ENCODE measurements around the gene POLDIP2. TPM values are rescaled to one million over a fixed set of nuclear protein-coding genes. Genes with fewer than 3 reads are reported as not detected.

POLDIP2 gene
- total RNA-seq, 1 experiment from 2014 or later = 82.8 TPM

- Histone ChIP-seq H4K91ac (ENCODE audit: insufficient read length, low read depth, low read length) (no peak overlapping the region), H2AK5ac (ENCODE audit: insufficient read length, low read length) (no peak overlapping the region), H3K4me1 (ENCODE audit: insufficient read depth, low read length) (no peaks in the 10 kb centered on the region), H3K14ac (ENCODE audit: insufficient read depth, low read length) (no peak overlapping the region), H4K8ac (replicated peaks; ENCODE audit: insufficient read length, low read depth, low read length) (no peak overlapping the region), H3K79me2 (ENCODE audit: insufficient read depth, low read length) (no peaks in the 10 kb centered on the region), H3K23ac (ENCODE audit: insufficient read length, low read depth, low read length) (no peak overlapping the region), H3K9me3 (ENCODE audit: control insufficient read depth, low read depth, low read length) (no peaks in the 10 kb centered on the region), H3K4me2 (ENCODE audit: insufficient read depth, insufficient read length, low read length) (no peak overlapping the region), H4K20me1 (ENCODE audit: control insufficient read depth, insufficient read depth, insufficient read length) (no peaks in the 10 kb centered on the region), H2BK120ac (ENCODE audit: low read depth, low read length, poor library complexity, severe bottlenecking) (no peak overlapping the region), H3K27ac (ENCODE audit: insufficient read length, low read depth, low read length) (no peak overlapping the region), H3K9ac (ENCODE audit: extremely low read depth, insufficient read length, low read length) (no peak overlapping the region), H3T11ph (ENCODE audit: low read length) (no peak overlapping the region), H4K5ac (ENCODE audit: insufficient read length, low read depth, low read length) (no peak overlapping the region), H2AFZ (ENCODE audit: low read length) (no peak overlapping the region), H3K56ac (ENCODE audit: insufficient read length, low read depth, low read length) (no peak overlapping the region), H3K4ac (ENCODE audit: low read depth, low read length) (no peak overlapping the region), H2BK12ac (ENCODE audit: insufficient read length, low read depth, low read length) (no peak overlapping the region), H3K23me2 (ENCODE audit: insufficient read length, low read depth, low read length, poor library complexity, severe bottlenecking) (peaks cover under 1% of the 10 kb centered on the region), H2BK15ac (ENCODE audit: low read depth, low read length) (no peak overlapping the region), H3K27me3 (ENCODE audit: insufficient read depth, low read length) (peaks cover 3% of the 10 kb centered on the region; the same call in 1 of the 2 replicates), H3K79me1 (ENCODE audit: insufficient read depth, low read depth, low read length, poor library complexity, severe bottlenecking) (no peaks in the 10 kb centered on the region), H2BK5ac (ENCODE audit: insufficient read length, low read length) (no peak overlapping the region), H3K18ac (ENCODE audit: insufficient read length, low read depth, low read length) (no peak overlapping the region), H2BK20ac (ENCODE audit: low read depth, low read length, poor library complexity, severe bottlenecking) (no peak overlapping the region)
- DNase-seq = no peak
- Mint-ChIP-seq H3K36me3 (ENCODE audit: insufficient read depth in 1 of 3, low read depth in 3 of 3) (peaks cover 0 to 3% (median 0%) of the 10 kb centered on the region in 3 experiments; a peak in 2 of 7 replicates), H3K4me3 (no peak overlapping the region), H3K27me3 (ENCODE audit: low read depth) (peaks cover 34% of the 10 kb centered on the region), H3K27ac (no peak overlapping the region), H3K4me1 (peaks cover 4 to 5% of the 10 kb centered on the region in 2 experiments; a peak in 2 of 4 replicates), H3K9me3 (no peaks in the 10 kb centered on the region)
- WGBS (ENCODE audit: extremely low coverage, insufficient read length, low lambda C conversion rate) = no CpG with 5 or more reads among the region's 1 CpG
- no peak for TF ChIP-seq CTCF (conservative IDR thresholded peaks at IDR 0.05)
Measured at GRCh38 chr17:28390141-28390540, 32.8 kb upstream of the POLDIP2 start.
